ENCODE measurements around the gene KRT72. TPM values are rescaled to one million over a fixed set of nuclear protein-coding genes. Genes with fewer than 3 reads are reported as not detected.

KRT72 gene
- total and polyA plus RNA-seq, 2 experiments from 2014 or later = not detected

GRCh38 chr12:52558781-52559445 lies 42.4 kb downstream of the KRT72 start:
- Histone ChIP-seq H4K20me1 (replicated peaks; ENCODE audit: insufficient read depth) (no peaks in the 10 kb centered on the region), H2AFZ (no peak overlapping the region), H3K27me3 (ENCODE audit: insufficient read depth) (no peaks in the 10 kb centered on the region), H3K4me3 (no peak overlapping the region), H3K27ac (ENCODE audit: low read depth) (no peak overlapping the region), H3K4me1 (ENCODE audit: insufficient read depth) (no peaks in the 10 kb centered on the region), H3K36me3 (ENCODE audit: insufficient read depth) (no peaks in the 10 kb centered on the region), H3K9me2 (ENCODE audit: insufficient read depth) (0 out of 2 replicates have a peak, but pooled peaks cover 3% of the 10 kb centered on the region), H3F3A (replicated peaks; ENCODE audit: low read depth) (no peaks in the 10 kb centered on the region), H3K4me2 (no peak overlapping the region), H3K79me2 (replicated peaks; ENCODE audit: insufficient read depth) (no peaks in the 10 kb centered on the region)
- DNase-seq (ENCODE audit: low spot score) (no peak), ATAC-seq (no peak)
- Mint-ChIP-seq H3K36me3 (ENCODE audit: low read depth) (no peaks in the 10 kb centered on the region; the same call in 2 of the 3 replicates), H3K27ac (no peak overlapping the region), H3K4me3 (no peak overlapping the region), H3K9me3 (no peaks in the 10 kb centered on the region), H3K27me3 (ENCODE audit: insufficient read depth, low read depth, poor library complexity) (peaks cover 20% of the 10 kb centered on the region), H3K4me1 (no peaks in the 10 kb centered on the region; the same call in 2 of the 3 replicates)
- TF ChIP-seq EZH2 (IDR thresholded peaks at IDR 0.05; ENCODE audit: low read depth, unreplicated experiment) (no peak), CTCF (conservative IDR thresholded peaks at IDR 0.05; ENCODE audit: low read depth in 2 of 2) (no peak), REST (IDR thresholded peaks at IDR 0.05; ENCODE audit: unreplicated experiment) (no peak), JUNB (IDR thresholded peaks at IDR 0.05; ENCODE audit: unreplicated experiment) (no peak), ZNF462 (CRISPR knock-in tag; IDR thresholded peaks at IDR 0.05) (no peak), POLR2AphosphoS5 (IDR thresholded peaks at IDR 0.05; ENCODE audit: low read depth) (no peak), NANOG (IDR thresholded peaks at IDR 0.05; ENCODE audit: borderline replicate concordance) (no peak), CREB1 (CRISPR knock-in tag; IDR thresholded peaks at IDR 0.05; ENCODE audit: low read depth) (no peak), ETS1 (IDR thresholded peaks at IDR 0.05) (no peak), STAT1 (IDR thresholded peaks at IDR 0.05; ENCODE audit: unreplicated experiment) (no peak), ZNF331 (CRISPR knock-in tag; IDR thresholded peaks at IDR 0.05; ENCODE audit: low read depth) (no peak), ZNF114 (CRISPR knock-in tag; IDR thresholded peaks at IDR 0.05) (no peak), EZH2phosphoT487 (IDR thresholded peaks at IDR 0.05; ENCODE audit: unreplicated experiment) (no peak)

Data from GM23338 (cell line).